ENCODE measurements around the gene TIPIN.
"Not testable (repeated sequence)": the region's sequence is repeated elsewhere in the genome, so short reads cannot be mapped to it uniquely, and the experiment has no call there.

Gene TIPIN

GRCh38 chr15:66356359-66357236 is at the start of gene TIPIN:
TSS of gene TIPIN (minus strand) at chr15:66356685. CDS start at chr15:66352947, 3,738 bp downstream.
- DNase-seq = peak; percentile 66

GRCh38 chr15:66405615-66406014 is 49.1 kb upstream of the TIPIN start:
- no peak for DNase-seq

GRCh38 chr15:66405007-66405406 is 48.5 kb upstream of the TIPIN start:
- no peak for DNase-seq

- DNase-seq = no peak
Observed at GRCh38 chr15:66404532-66404931, 48.0 kb upstream of the TIPIN start.

- DNase-seq = no peak
Observed at GRCh38 chr15:66404122-66404521, 47.6 kb upstream of the TIPIN start.

GRCh38 chr15:66403323-66403722 is 46.8 kb upstream of the TIPIN start:
- DNase-seq = no peak

GRCh38 chr15:66402761-66403284 is 46.3 kb upstream of the TIPIN start:
- no peak for DNase-seq

- no peak for DNase-seq
Observed at GRCh38 chr15:66401130-66402021, 44.9 kb upstream of the TIPIN start.

GRCh38 chr15:66400351-66400774 is 43.9 kb upstream of the TIPIN start:
- no peak for DNase-seq

GRCh38 chr15:66399276-66399675 is 42.8 kb upstream of the TIPIN start:
- DNase-seq = no peak

GRCh38 chr15:66394915-66395314 is 38.4 kb upstream of the TIPIN start:
- DNase-seq = no peak

- no peak for DNase-seq
Observed at GRCh38 chr15:66394472-66394871, 38.0 kb upstream of the TIPIN start.

- not testable (repeated sequence) for DNase-seq
Observed at GRCh38 chr15:66393037-66393436, 36.6 kb upstream of the TIPIN start.

GRCh38 chr15:66390678-66391077 is 34.2 kb upstream of the TIPIN start:
- no peak for DNase-seq

GRCh38 chr15:66389859-66390381 is 33.4 kb upstream of the TIPIN start:
- no peak for DNase-seq

GRCh38 chr15:66389098-66389858 is 32.8 kb upstream of the TIPIN start:
- DNase-seq = no peak

GRCh38 chr15:66388576-66388975 is 32.1 kb upstream of the TIPIN start:
- no peak for DNase-seq

GRCh38 chr15:66388043-66388363 is 31.5 kb upstream of the TIPIN start:
- DNase-seq = no peak

GRCh38 chr15:66387163-66388042 is 30.9 kb upstream of the TIPIN start:
- no peak for DNase-seq

- peak; percentile 91 for DNase-seq
Observed at GRCh38 chr15:66386204-66387123, 30.0 kb upstream of the TIPIN start, which contains the start of gene MAP2K1. TSS of gene MAP2K1 (plus strand) at chr15:66386912. CDS start at chr15:66387348, 436 bp downstream.

All from NCI-H1436 treated with DMSO at 0.1 percent for 48 hours (cell line).